Erythroblast (primary cell): Measurements from ENCODE around the gene DYNC1LI2.

Experiments used
- GATA1 ChIP-seq: IDR thresholded peaks from 2 replicates; pipeline ENCODE4 v1.6.1; 2011; ENCODE audit warnings: low read depth, mild to moderate bottlenecking, control low read depth, low read length, moderate library complexity
- POLR2A ChIP-seq: IDR thresholded peaks from 2 replicates; pipeline ENCODE4 v1.6.1; 2011; ENCODE audit warnings: mild to moderate bottlenecking, low read length

- TF ChIP-seq POLR2A (no peak), GATA1 (no peak)
Observed at GRCh38 chr16:66746048-66746447, 5.4 kb downstream of the DYNC1LI2 start.
